ENCODE results near the gene LDLRAD4.

DNA sequence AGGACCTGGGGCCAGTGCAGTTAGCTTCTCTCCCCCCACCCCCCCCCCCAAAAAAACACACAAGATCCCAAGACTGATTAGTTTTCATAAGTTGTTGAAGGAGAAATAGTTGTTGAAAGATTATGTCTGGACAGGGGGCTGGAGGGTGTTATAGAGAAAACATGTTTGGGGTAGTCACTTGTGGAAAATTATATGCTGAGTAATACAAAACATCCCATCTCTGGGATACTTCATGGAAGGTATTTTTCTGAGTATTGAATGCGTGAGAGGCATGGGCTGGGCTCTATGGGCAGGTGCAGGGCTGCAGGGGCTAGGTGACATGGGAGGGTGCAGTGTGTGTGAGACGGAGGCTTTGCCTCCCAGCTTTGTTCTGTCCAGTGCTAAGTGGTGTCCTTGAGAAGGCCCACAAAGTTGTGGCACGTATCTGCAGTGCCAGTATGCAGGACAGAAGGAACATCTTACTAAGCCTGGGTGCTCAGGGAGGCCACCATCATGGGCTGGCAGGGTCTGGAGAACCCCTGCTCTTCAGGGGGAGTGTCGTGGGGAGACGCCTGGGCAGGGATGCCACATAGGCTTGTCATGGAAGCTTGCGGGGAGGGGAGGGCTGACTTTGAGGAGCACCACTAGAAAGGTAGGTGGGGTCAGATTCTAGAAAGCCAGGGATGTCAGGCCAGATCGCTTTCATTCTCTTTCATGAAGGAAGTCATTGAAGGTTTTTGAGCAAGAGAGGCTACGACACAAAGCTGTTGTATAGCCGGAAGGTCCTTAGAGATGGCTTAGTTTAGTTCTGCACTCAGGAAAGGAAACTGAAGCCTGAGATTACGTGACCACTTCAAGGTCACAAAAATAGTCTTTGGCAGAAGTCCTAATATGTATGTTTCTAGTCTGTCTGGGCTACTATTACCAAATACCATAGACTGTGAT lies 232.0 kb downstream of the LDLRAD4 start:
- TF ChIP-seq, protein P1, sequence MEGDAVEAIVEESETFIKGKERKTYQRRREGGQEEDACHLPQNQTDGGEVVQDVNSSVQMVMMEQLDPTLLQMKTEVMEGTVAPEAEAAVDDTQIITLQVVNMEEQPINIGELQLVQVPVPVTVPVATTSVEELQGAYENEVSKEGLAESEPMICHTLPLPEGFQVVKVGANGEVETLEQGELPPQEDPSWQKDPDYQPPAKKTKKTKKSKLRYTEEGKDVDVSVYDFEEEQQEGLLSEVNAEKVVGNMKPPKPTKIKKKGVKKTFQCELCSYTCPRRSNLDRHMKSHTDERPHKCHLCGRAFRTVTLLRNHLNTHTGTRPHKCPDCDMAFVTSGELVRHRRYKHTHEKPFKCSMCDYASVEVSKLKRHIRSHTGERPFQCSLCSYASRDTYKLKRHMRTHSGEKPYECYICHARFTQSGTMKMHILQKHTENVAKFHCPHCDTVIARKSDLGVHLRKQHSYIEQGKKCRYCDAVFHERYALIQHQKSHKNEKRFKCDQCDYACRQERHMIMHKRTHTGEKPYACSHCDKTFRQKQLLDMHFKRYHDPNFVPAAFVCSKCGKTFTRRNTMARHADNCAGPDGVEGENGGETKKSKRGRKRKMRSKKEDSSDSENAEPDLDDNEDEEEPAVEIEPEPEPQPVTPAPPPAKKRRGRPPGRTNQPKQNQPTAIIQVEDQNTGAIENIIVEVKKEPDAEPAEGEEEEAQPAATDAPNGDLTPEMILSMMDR (conservative IDR thresholded peaks at IDR 0.05; ENCODE audit: low read depth in 2 of 2): no peak
- TF ChIP-seq POLR2AphosphoS5 (IDR thresholded peaks at IDR 0.05; ENCODE audit: low read depth) (no peak), ETS1 (IDR thresholded peaks at IDR 0.05) (no peak), EZH2 (IDR thresholded peaks at IDR 0.05; ENCODE audit: low read depth, unreplicated experiment) (no peak), EZH2phosphoT487 (IDR thresholded peaks at IDR 0.05; ENCODE audit: unreplicated experiment) (no peak), ZNF331 (CRISPR knock-in tag; IDR thresholded peaks at IDR 0.05; ENCODE audit: low read depth) (no peak)
- TF ChIP-seq, protein P2, sequence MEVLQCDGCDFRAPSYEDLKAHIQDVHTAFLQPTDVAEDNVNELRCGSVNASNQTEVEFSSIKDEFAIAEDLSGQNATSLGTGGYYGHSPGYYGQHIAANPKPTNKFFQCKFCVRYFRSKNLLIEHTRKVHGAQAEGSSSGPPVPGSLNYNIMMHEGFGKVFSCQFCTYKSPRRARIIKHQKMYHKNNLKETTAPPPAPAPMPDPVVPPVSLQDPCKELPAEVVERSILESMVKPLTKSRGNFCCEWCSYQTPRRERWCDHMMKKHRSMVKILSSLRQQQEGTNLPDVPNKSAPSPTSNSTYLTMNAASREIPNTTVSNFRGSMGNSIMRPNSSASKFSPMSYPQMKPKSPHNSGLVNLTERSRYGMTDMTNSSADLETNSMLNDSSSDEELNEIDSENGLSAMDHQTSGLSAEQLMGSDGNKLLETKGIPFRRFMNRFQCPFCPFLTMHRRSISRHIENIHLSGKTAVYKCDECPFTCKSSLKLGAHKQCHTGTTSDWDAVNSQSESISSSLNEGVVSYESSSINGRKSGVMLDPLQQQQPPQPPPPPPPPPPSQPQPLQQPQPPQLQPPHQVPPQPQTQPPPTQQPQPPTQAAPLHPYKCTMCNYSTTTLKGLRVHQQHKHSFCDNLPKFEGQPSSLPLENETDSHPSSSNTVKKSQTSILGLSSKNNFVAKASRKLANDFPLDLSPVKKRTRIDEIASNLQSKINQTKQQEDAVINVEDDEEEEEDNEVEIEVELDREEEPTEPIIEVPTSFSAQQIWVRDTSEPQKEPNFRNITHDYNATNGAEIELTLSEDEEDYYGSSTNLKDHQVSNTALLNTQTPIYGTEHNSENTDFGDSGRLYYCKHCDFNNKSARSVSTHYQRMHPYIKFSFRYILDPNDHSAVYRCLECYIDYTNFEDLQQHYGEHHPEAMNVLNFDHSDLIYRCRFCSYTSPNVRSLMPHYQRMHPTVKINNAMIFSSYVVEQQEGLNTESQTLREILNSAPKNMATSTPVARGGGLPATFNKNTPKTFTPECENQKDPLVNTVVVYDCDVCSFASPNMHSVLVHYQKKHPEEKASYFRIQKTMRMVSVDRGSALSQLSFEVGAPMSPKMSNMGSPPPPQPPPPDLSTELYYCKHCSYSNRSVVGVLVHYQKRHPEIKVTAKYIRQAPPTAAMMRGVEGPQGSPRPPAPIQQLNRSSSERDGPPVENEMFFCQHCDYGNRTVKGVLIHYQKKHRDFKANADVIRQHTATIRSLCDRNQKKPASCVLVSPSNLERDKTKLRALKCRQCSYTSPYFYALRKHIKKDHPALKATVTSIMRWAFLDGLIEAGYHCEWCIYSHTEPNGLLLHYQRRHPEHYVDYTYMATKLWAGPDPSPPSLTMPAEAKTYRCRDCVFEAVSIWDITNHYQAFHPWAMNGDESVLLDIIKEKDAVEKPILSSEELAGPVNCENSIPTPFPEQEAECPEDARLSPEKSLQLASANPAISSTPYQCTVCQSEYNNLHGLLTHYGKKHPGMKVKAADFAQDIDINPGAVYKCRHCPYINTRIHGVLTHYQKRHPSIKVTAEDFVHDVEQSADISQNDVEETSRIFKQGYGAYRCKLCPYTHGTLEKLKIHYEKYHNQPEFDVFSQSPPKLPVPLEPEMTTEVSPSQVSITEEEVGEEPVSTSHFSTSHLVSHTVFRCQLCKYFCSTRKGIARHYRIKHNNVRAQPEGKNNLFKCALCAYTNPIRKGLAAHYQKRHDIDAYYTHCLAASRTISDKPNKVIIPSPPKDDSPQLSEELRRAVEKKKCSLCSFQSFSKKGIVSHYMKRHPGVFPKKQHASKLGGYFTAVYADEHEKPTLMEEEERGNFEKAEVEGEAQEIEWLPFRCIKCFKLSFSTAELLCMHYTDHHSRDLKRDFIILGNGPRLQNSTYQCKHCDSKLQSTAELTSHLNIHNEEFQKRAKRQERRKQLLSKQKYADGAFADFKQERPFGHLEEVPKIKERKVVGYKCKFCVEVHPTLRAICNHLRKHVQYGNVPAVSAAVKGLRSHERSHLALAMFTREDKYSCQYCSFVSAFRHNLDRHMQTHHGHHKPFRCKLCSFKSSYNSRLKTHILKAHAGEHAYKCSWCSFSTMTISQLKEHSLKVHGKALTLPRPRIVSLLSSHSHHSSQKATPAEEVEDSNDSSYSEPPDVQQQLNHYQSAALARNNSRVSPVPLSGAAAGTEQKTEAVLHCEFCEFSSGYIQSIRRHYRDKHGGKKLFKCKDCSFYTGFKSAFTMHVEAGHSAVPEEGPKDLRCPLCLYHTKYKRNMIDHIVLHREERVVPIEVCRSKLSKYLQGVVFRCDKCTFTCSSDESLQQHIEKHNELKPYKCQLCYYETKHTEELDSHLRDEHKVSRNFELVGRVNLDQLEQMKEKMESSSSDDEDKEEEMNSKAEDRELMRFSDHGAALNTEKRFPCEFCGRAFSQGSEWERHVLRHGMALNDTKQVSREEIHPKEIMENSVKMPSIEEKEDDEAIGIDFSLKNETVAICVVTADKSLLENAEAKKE (CRISPR knock-in tag; IDR thresholded peaks at IDR 0.05): no peak

Measured in GM23338 (cell line).